Measurements from ENCODE around the gene SNTG2.

SNTG2 gene

DNA sequence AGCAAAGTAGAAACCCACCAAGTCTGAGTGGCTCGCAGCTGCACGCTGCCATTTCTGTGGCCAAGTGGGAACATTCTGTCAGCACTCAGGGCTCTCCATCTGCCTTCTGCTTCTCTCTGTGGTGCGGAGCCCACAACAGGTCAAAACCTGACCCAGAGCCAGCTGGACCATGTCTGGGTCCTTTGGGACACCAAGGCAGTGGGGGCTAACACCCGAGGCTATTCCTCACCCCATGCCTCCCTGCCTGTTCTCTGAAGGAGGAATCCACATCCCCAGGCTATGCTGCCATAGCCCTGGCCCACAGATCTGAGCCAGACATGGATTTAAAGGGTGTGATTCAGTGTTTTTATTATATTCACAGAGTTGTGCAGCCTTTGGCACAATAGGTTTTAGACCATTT, 86.4 kb downstream of the SNTG2 start:
- no peak overlapping the region for H3K27ac ChIP-seq
- TF ChIP-seq ZFX (IDR thresholded peaks at IDR 0.05; ENCODE audit: borderline replicate concordance), result no peak
- TF ChIP-seq, protein P1, sequence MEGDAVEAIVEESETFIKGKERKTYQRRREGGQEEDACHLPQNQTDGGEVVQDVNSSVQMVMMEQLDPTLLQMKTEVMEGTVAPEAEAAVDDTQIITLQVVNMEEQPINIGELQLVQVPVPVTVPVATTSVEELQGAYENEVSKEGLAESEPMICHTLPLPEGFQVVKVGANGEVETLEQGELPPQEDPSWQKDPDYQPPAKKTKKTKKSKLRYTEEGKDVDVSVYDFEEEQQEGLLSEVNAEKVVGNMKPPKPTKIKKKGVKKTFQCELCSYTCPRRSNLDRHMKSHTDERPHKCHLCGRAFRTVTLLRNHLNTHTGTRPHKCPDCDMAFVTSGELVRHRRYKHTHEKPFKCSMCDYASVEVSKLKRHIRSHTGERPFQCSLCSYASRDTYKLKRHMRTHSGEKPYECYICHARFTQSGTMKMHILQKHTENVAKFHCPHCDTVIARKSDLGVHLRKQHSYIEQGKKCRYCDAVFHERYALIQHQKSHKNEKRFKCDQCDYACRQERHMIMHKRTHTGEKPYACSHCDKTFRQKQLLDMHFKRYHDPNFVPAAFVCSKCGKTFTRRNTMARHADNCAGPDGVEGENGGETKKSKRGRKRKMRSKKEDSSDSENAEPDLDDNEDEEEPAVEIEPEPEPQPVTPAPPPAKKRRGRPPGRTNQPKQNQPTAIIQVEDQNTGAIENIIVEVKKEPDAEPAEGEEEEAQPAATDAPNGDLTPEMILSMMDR (IDR thresholded peaks at IDR 0.05), result no peak

DNA sequence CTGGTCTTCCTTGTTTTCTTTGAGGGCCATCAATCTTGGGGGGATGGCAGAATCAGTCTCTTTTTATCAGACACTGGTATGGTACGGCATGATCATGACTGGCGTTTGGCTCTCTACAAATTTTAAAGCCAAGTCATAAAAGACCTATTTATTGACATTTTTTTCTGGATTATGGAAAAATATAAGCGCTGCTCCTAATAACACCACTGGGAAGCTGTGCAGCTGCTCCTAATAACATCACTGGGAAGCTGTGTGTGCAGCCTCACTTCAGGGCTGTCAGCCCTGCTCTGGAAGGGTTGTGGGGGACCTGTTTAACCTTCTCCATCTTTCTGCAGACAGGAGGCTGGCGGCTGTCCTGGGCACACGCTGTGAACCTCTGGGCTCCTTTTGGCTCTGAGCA, 88.9 kb downstream of the SNTG2 start:
- H3K27ac ChIP-seq, result no peak overlapping the region
- TF ChIP-seq ZFX (IDR thresholded peaks at IDR 0.05; ENCODE audit: borderline replicate concordance), result no peak

DNA sequence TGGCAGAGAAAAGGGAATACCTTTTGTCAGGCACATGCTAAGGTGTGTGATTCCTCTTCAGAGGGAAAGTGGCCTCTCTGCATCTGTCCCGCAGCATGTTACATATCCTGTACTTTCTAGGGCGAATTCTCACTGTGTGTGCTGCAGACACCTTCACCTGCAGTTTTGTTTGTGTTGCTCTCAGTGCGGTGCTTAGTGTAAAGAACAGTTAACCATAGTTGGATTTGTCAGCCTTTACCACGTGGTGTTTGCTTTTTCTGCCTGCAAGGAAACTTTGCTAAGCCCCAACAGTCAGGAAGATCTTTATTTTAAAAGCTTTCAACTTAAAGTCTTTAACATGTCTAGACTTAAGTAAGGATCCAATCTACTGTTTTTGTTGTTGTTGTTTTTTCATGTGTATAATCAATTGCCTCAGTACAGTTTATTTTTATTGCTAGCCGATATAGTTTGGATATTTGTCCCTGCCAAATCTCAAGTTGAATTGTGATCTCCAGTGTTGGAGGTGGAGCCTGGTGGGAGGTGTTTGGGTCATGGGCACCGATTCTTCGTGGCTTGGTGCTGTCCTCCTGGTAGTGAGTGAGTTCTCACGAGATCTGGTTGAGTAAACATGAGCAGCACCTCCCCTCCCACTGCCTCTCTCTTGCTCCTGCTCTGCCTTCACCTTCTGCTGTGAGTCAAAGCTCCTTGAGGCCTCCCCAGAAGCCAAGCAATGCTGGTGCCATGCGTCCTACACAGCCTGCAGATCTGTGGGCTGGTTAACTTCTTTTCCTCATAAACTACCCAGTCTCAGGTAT, 90.6 kb downstream of the SNTG2 start:
- TF ChIP-seq, protein P1 (IDR thresholded peaks at IDR 0.05), result no peak
- TF ChIP-seq ZFX (IDR thresholded peaks at IDR 0.05; ENCODE audit: borderline replicate concordance), result no peak
- no peak overlapping the region for H3K27ac ChIP-seq

DNA sequence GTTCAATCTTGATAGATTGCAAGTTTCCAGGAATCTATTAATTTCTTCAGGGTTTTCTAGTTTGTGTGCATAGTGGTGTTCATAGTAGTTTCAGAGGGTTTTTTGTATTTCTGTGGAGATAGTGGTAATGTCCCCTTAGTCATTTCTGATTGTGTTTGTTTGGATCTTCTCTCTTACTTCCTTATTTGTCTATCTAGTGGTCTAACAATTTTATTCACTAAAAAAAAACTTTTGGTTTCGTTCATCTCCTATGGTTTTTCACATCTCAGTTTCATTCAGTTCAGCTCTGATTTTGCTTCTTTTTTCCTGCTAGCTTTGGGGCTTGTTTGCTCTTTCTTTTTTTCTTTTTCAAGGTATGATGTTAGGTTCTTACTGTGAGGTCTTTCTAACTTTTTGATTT, 94.5 kb downstream of the SNTG2 start:
- no peak overlapping the region for H3K27ac ChIP-seq
- TF ChIP-seq ZFX (IDR thresholded peaks at IDR 0.05; ENCODE audit: borderline replicate concordance), result no peak
- TF ChIP-seq, protein P1 (IDR thresholded peaks at IDR 0.05), result no peak

DNA sequence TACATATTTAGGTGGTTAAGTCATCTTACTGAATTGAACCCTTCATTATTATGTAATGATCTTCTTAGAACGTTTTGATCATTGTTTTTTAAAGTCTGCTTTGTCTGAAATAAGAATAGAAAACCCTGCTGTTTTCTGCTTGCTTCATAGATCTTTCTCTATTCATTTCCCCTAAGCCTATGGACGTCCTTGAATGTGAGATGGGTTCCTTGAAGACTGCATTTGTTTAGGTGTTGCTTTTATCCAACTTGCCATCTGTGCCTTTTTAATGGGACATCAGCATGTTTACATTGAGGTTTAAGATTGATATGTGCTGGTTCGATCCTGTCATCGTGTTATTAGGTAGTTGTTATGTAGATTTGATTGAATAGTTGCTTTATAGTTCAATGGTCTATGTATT, 95.4 kb downstream of the SNTG2 start:
- no peak for TF ChIP-seq ZFX (IDR thresholded peaks at IDR 0.05; ENCODE audit: borderline replicate concordance)
- TF ChIP-seq, protein P1 (IDR thresholded peaks at IDR 0.05), result no peak
- H3K27ac ChIP-seq, result no peak overlapping the region

DNA sequence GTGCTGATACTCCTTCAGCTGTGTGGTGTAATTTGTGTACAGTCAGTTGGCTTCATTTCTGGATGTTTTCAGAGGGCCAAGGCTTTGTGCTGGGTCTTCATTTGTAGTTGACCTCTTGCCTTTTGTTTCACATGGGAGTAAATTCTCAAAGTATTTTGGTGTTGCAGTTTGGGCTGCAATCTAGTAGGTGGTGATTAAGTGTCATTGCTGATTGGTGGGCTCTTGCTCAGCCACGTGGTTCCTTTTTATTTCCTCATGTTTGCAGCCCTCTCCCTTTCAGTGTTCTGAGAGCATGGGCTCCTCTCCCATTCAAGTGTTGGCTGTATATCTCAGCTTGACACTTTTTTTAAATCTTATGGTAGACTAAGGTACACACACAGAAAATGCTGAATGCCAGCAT, 96.8 kb downstream of the SNTG2 start:
- no peak overlapping the region for H3K27ac ChIP-seq
- no peak for TF ChIP-seq ZFX (IDR thresholded peaks at IDR 0.05; ENCODE audit: borderline replicate concordance)
- TF ChIP-seq, protein P1 (IDR thresholded peaks at IDR 0.05), result no peak

DNA sequence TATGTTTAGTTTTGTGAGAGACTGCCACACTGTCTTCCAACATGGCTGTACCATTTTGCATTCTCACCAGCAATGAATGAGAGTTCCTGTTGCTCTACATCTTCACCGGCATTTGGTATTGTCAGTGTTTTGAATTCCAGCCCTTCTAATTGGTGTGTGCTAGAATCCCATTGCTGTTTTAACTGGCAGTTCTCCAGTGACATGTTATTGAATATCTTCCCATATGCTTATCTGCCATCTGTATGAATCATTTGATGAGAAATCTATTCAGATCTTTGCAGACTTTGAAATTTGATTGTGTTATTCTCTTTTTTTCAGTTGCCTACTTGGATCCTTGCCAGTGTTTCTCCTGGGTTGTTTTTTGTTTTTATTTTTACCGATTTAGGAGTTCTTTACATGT, 99.0 kb downstream of the SNTG2 start:
- TF ChIP-seq, protein P1 (IDR thresholded peaks at IDR 0.05), result no peak
- TF ChIP-seq ZFX (IDR thresholded peaks at IDR 0.05; ENCODE audit: borderline replicate concordance), result no peak
- H3K27ac ChIP-seq, result no peak overlapping the region

DNA sequence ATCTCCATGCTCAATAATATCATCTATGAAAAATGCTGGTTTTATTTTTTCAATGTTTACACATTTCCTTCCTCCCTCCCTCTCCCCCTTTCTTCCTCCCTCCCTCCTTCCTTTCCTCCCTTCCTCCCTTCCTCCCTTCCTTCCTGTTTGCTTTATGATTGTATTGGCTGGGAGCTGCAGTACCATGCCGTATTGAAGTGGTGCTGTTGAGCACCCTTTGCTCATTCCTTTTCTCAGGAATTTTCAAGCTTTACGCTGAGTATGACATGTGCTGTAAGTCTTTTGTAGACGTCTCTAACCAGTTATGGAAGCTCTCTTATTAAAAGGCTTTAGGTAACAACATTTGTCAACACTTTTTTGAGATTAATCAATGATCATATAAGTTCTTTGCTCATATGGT, 100.4 kb downstream of the SNTG2 start:
- H3K27ac ChIP-seq, result no peak overlapping the region
- TF ChIP-seq, protein P1 (IDR thresholded peaks at IDR 0.05), result peak; percentile 29; the same call in 1 of the 2 replicates
- TF ChIP-seq ZFX (IDR thresholded peaks at IDR 0.05; ENCODE audit: borderline replicate concordance), result no peak

Measured in 22Rv1 (cell line).